ENCODE measurements around the gene RASEF.

Gene RASEF

GRCh38 chr9:83005963-83006362 is 57.0 kb downstream of the RASEF start:
- H3K36me3 ChIP-seq (ENCODE audit: control insufficient read depth, insufficient read depth, low read length): no peaks in the 10 kb centered on the region
- no peak for DNase-seq (ENCODE audit: extremely low read depth, insufficient read length)
- no peaks in the 10 kb centered on the region for H3K27me3 ChIP-seq (replicated peaks; ENCODE audit: control insufficient read depth, insufficient read depth, low read length)
- H3K4me3 ChIP-seq (replicated peaks; ENCODE audit: low read depth, low read length): no peak overlapping the region
- no peak for TF ChIP-seq CTCF (IDR thresholded peaks at IDR 0.05; ENCODE audit: insufficient read depth, low read length, poor library complexity, severe bottlenecking)

GRCh38 chr9:83005361-83005760 is 57.6 kb downstream of the RASEF start:
- no peak for TF ChIP-seq CTCF (IDR thresholded peaks at IDR 0.05; ENCODE audit: insufficient read depth, low read length, poor library complexity, severe bottlenecking)
- Histone ChIP-seq H3K27me3 (replicated peaks; ENCODE audit: control insufficient read depth, insufficient read depth, low read length) (no peaks in the 10 kb centered on the region), H3K36me3 (ENCODE audit: control insufficient read depth, insufficient read depth, low read length) (no peaks in the 10 kb centered on the region)

GRCh38 chr9:83002329-83002728 is 60.6 kb downstream of the RASEF start:
- no peaks in the 10 kb centered on the region for H3K36me3 ChIP-seq (ENCODE audit: control insufficient read depth, insufficient read depth, low read length)
- TF ChIP-seq CTCF (IDR thresholded peaks at IDR 0.05; ENCODE audit: insufficient read depth, low read length, poor library complexity, severe bottlenecking): no peak
- no peak overlapping the region for H3K4me3 ChIP-seq (replicated peaks; ENCODE audit: low read depth, low read length)
- no peak for DNase-seq (ENCODE audit: extremely low read depth, insufficient read length)
- H3K27me3 ChIP-seq (replicated peaks; ENCODE audit: control insufficient read depth, insufficient read depth, low read length): no peaks in the 10 kb centered on the region

More at GRCh38 chr9:83005361-83005760, 57.6 kb downstream of the RASEF start:
- no peak overlapping the region for H3K4me3 ChIP-seq (replicated peaks; ENCODE audit: low read depth, low read length)
- DNase-seq (ENCODE audit: extremely low read depth, insufficient read length): no peak

GRCh38 chr9:83000765-83001164 is 62.2 kb downstream of the RASEF start:
- no peaks in the 10 kb centered on the region for H3K27me3 ChIP-seq (replicated peaks; ENCODE audit: control insufficient read depth, insufficient read depth, low read length)
- no peak for DNase-seq (ENCODE audit: extremely low read depth, insufficient read length)
- no peak for TF ChIP-seq CTCF (IDR thresholded peaks at IDR 0.05; ENCODE audit: insufficient read depth, low read length, poor library complexity, severe bottlenecking)
- no peaks in the 10 kb centered on the region for H3K36me3 ChIP-seq (ENCODE audit: control insufficient read depth, insufficient read depth, low read length)
- H3K4me3 ChIP-seq (replicated peaks; ENCODE audit: low read depth, low read length): no peak overlapping the region

GRCh38 chr9:82998409-82998808 is 64.5 kb downstream of the RASEF start:
- H3K36me3 ChIP-seq (ENCODE audit: control insufficient read depth, insufficient read depth, low read length): no peaks in the 10 kb centered on the region
- no peaks in the 10 kb centered on the region for H3K27me3 ChIP-seq (replicated peaks; ENCODE audit: control insufficient read depth, insufficient read depth, low read length)
- no peak for DNase-seq (ENCODE audit: extremely low read depth, insufficient read length)
- TF ChIP-seq CTCF (IDR thresholded peaks at IDR 0.05; ENCODE audit: insufficient read depth, low read length, poor library complexity, severe bottlenecking): no peak
- no peak overlapping the region for H3K4me3 ChIP-seq (replicated peaks; ENCODE audit: low read depth, low read length)

- no peaks in the 10 kb centered on the region for H3K36me3 ChIP-seq (ENCODE audit: control insufficient read depth, insufficient read depth, low read length)
- no peak for TF ChIP-seq CTCF (IDR thresholded peaks at IDR 0.05; ENCODE audit: insufficient read depth, low read length, poor library complexity, severe bottlenecking)
- DNase-seq (ENCODE audit: extremely low read depth, insufficient read length): no peak
- H3K27me3 ChIP-seq (replicated peaks; ENCODE audit: control insufficient read depth, insufficient read depth, low read length): no peaks in the 10 kb centered on the region
- H3K4me3 ChIP-seq (replicated peaks; ENCODE audit: low read depth, low read length): no peak overlapping the region
Observed at GRCh38 chr9:82997476-82998140, 65.3 kb downstream of the RASEF start.

All from GM06990 (cell line).